Adrenal gland (tissue), 12 donors: ENCODE results near the gene SF3A1. TPM values are rescaled to one million over a fixed set of nuclear protein-coding genes. Genes with fewer than 3 reads are reported as not detected.

Experiments
- DNase-seq, 7 donors: peaks; one replicate each; pipeline ENCODE4 v3.0.0-alpha.2; 2019 to 2020
- H3K27ac ChIP-seq, 5 donors: fragments of 200-600 bp; sonication (generic) in 4 of 5; 1 replicate in 3 of 5; 2 replicates in 2 of 5; pipeline versions ENCODE4 v1.5.1 to v1.8.0; 2016 to 2020; ENCODE audit warnings: mild to moderate bottlenecking in 1 of 5
- H3K27me3 ChIP-seq: fragments of 200-600 bp; 2 replicates; pipeline ENCODE4 v1.8.0; 2021
- H3K36me3 ChIP-seq, 2 donors: fragments of 200-600 bp; replicated peaks in 1 of 2; 1 replicate in 1 of 2; 2 replicates in 1 of 2; pipeline versions ENCODE4 v1.5.1 to v1.8.0; 2018 to 2022
- H3K4me1 ChIP-seq, 2 donors: fragments of 200-600 bp; replicated peaks in 1 of 2; 1 replicate in 1 of 2; 2 replicates in 1 of 2; pipeline versions ENCODE4 v1.5.1 to v1.8.0; 2018 to 2021
- H3K4me3 ChIP-seq, 4 donors: fragments of 200-600 bp; sonication (generic) in 3 of 4; one replicate each; pipeline ENCODE4 v1.5.1; 2016 to 2018
- H3K9me3 ChIP-seq, 3 donors: fragments of 200-600 bp; sonication (generic) in 1 of 3; replicated peaks in 1 of 3; 1 replicate in 2 of 3; 2 replicates in 1 of 3; pipeline versions ENCODE4 v1.5.1 to v1.8.0; 2016 to 2021
- CTCF ChIP-seq, 6 experiments: fragments of 450-650 bp in 4 of 6; fragments of 200-600 bp in 2 of 6; sonication (generic) in 1 of 6; IDR thresholded peaks; 1 replicate in 5 of 6; 2 replicates in 1 of 6; pipeline versions ENCODE4 v1.5.1 to v1.8.0; 2016 to 2021; ENCODE audit warnings: antibody characterized with exemption in 6 of 6, mild to moderate bottlenecking in 2 of 6, moderate library complexity in 1 of 6
- POLR2A ChIP-seq, 2 donors: fragments of 450-650 bp; IDR thresholded peaks; one replicate each; pipeline ENCODE4 v1.6.1; 2017; ENCODE audit warnings: antibody characterized with exemption in 2 of 2, mild to moderate bottlenecking in 2 of 2, moderate library complexity in 1 of 2
- WGBS, 4 donors: extraction: QIAGEN DNeasy Blood & Tissue Kit in 2 of 4; methylation state at CpG; one replicate each; pipeline versions ENCODE4 v1.1.5 to v1.1.7; 2013 to 2017; 5-methylcytosine and 5-hydroxymethylcytosine counted together
- intact Hi-C, 2 donors: fragments of 100-400 bp; cut with DNase I; formaldehyde crosslinking; loops; one replicate each; pipeline versions ENCODE4 v1.14.1 to v1.15.0; 2022 to 2023
- polyA plus RNA-seq, 3 donors: library from polyadenylated mRNA; stranded (reverse); fragments of 200-250 nt in 2 of 3; fragments of 350-450 nt in 1 of 3; fragmentation: Illumina TruSeq in 1 of 3; extraction: RNeasy Lipid Tissue Mini Kit (QIAGEN cat#74804) in 1 of 3; gene quantifications; one replicate each; pipeline ENCODE4 v1.2.3, GENCODE V29; 2013 to 2014
- total RNA-seq, 9 donors: library from RNA; depleted of rRNA in 4 of 9; stranded (reverse); fragments of >200 nt in 4 of 9; fragments of 120-200 nt in 1 of 9; fragmentation: NEBNext Ultra II Directional in 1 of 9; extraction: Animal tissue kit (Norgen Biotek cat#: 25700) in 1 of 9; gene quantifications; one replicate each; pipeline versions ENCODE4 v1.1.0 to v1.2.4, GENCODE V29; 2013 to 2023
- donor health status: healthy with polysubstance abuse.
- donor health status: Bipolar disorder and iron deficiency.
- donor health status: DM: yes; HTN: yes; CAD: no.
- donor health status: DM: no; HTN: no; CAD: no.
- donor health status: DM: no; HTN: no; CAD: no.
- donor health status: DM: yes; HTN: yes; CAD: no.

SF3A1 gene
- total and polyA plus RNA-seq, 12 donors: 15.7 to 212 (median 107) TPM

GRCh38 chr22:30286813-30287647, 69.7 kb downstream of the SF3A1 start:
- peak; percentile 72 to 88 (median 85) for TF ChIP-seq CTCF (IDR thresholded peaks at IDR 0.05)
- TF ChIP-seq POLR2A (IDR thresholded peaks at IDR 0.05): no peak
- WGBS, 4 donors: 50 to 61% (median 53%) methylated on average over 20 to 31 of the region's 31 CpGs
- H3K27ac ChIP-seq: no peak overlapping the region

GRCh38 chr22:30286331-30286730, 70.4 kb downstream of the SF3A1 start:
- Histone ChIP-seq H3K4me1 (peaks cover 27 to 32% of the 10 kb centered on the region in 2 donors), H3K27ac (no peak overlapping the region), H3K9me3 (no peaks in the 10 kb centered on the region), H3K36me3 (peaks cover 0 to 14% of the 10 kb centered on the region in 2 donors), H3K27me3 (no peaks in the 10 kb centered on the region), H3K4me3 (no peak overlapping the region)
- 85 to 91% (median 86%) methylated on average over 4 to 5 of the region's 5 CpGs for WGBS, 4 donors
- intact Hi-C loops: loop anchor here (5.0 kb wide), 2 partner anchors 41 to 101 kb away; partner anchors contain the start of genes RNF215 (in 1 of the 2) and TBC1D10A (in 1 of the 2)
- DNase-seq: no peak
- TF ChIP-seq POLR2A (IDR thresholded peaks at IDR 0.05) (no peak), CTCF (IDR thresholded peaks at IDR 0.05) (no peak)

More at GRCh38 chr22:30286813-30287647, 69.7 kb downstream of the SF3A1 start:
- H3K27me3 ChIP-seq: no peaks in the 10 kb centered on the region
- DNase-seq: peak; percentile 65 to 84 (median 72)
- H3K4me1 ChIP-seq: peaks cover 30 to 39% of the 10 kb centered on the region in 2 donors
- H3K36me3 ChIP-seq: peaks cover 0 to 19% of the 10 kb centered on the region in 2 donors
- H3K9me3 ChIP-seq: no peaks in the 10 kb centered on the region
- no peak overlapping the region for H3K4me3 ChIP-seq
- intact Hi-C loops: loop anchor here (5.0 kb wide), 2 partner anchors 40 to 100 kb away; partner anchors contain the start of genes RNF215 (in 1 of the 2) and TBC1D10A (in 1 of the 2)

- no peaks in the 10 kb centered on the region for H3K27me3 ChIP-seq
- H3K4me1 ChIP-seq: peaks cover 22 to 27% of the 10 kb centered on the region in 2 donors
- intact Hi-C loops: loop anchor here (5.0 kb wide), 2 partner anchors 41 to 101 kb away; partner anchors contain the start of genes RNF215 (in 1 of the 2) and TBC1D10A (in 1 of the 2)
- no peaks in the 10 kb centered on the region for H3K9me3 ChIP-seq
- peaks cover 0 to 14% of the 10 kb centered on the region in 2 donors for H3K36me3 ChIP-seq
- no peak overlapping the region for H3K27ac ChIP-seq
- 83 to 91% (median 90%) methylated on average over 7 to 8 of the region's 8 CpGs; no CpG with 5 or more reads in 1 of the 4 donors for WGBS, 4 donors
- TF ChIP-seq POLR2A (IDR thresholded peaks at IDR 0.05): no peak
- no peak for TF ChIP-seq CTCF (IDR thresholded peaks at IDR 0.05)
- no peak for DNase-seq
- no peak overlapping the region for H3K4me3 ChIP-seq
These were observed 70.9 kb downstream of the SF3A1 start for GRCh38 chr22:30285846-30286200.

- DNase-seq: no peak
- Histone ChIP-seq H3K4me3 (no peak overlapping the region), H3K36me3 (peaks cover 0 to 14% of the 10 kb centered on the region in 2 donors), H3K27me3 (no peaks in the 10 kb centered on the region), H3K4me1 (peaks cover 17 to 22% of the 10 kb centered on the region in 2 donors), H3K27ac (no peak overlapping the region), H3K9me3 (no peaks in the 10 kb centered on the region)
- no peak for TF ChIP-seq CTCF (IDR thresholded peaks at IDR 0.05)
- TF ChIP-seq POLR2A (IDR thresholded peaks at IDR 0.05): no peak
- WGBS, 4 donors: 91 to 93% (median 92%) methylated on average over 20 to 27 of the region's 27 CpGs
- intact Hi-C loops: loop anchor here (5.0 kb wide), 2 partner anchors 42 to 102 kb away; partner anchors contain the start of genes RNF215 (in 1 of the 2) and TBC1D10A (in 1 of the 2)
These were observed 71.4 kb downstream of the SF3A1 start for GRCh38 chr22:30285176-30285845.
